GM20431 (cell line): ENCODE measurements around the gene PTGR2.
"Not testable (repeated sequence)": the region's sequence is repeated elsewhere in the genome, so short reads cannot be mapped to it uniquely, and the experiment has no call there.

Source experiments
- in situ Hi-C: fragments of 300-500 bp; cut with MseI, MboI; formaldehyde crosslinking; loops from one replicate; pipeline ENCODE4 v1.15.0; 2020; ENCODE audit warnings: low sequenced_read_pairs; ENCODE audit not compliant: unreplicated experiment

PTGR2 gene

DNA sequence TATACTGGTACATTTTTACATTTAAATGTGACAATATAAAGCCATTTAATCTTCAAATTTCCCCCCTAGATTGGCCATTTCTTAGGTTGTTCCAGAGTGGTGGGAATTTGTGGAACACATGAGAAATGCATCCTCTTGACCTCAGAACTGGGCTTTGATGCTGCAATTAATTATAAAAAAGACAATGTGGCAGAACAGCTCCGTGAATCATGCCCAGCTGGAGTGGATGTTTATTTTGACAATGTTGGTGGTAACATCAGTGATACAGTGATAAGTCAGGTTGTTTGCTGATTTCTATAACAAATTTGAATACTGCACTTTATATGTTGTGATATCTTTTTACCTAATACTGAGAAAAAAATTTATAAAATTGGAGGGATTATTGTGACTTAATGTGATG, 27.4 kb downstream of the PTGR2 start:
- in situ Hi-C loops = no loop called here

DNA sequence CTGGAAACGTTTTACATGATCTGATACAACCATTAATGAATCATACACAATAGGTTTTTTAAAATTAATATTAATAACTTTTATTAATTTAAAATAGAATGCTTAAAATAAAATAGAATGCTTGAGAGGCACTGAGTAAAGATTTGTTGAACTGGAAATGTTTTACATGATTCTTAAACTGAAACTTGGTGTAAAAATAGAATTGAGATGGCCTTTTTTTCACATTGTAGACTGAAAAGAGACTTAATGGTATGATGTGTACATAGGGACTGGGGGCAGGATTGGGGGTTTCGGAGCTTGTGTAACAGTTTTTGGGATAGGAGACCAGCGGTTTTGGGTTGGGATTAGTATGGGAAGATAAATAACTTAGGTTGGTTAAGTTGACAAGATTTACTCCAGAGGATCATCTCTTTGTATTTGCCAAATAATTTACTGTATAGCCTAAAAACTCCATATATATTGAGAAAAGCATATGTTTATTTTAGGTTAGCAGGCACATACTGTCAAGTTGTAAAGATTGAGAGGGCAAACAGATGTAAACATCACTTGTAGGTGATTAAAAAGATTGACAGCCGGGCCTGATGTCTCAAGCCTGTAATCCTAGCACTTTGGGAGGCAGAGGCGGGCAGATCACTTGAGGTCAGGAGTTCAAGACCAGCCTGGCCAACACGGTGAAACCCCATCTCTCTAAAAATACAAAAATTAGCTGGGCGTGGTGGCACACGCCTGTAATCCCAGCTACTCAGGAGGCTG, 33.0 kb downstream of the PTGR2 start:
- in situ Hi-C loops = no loop called here

DNA sequence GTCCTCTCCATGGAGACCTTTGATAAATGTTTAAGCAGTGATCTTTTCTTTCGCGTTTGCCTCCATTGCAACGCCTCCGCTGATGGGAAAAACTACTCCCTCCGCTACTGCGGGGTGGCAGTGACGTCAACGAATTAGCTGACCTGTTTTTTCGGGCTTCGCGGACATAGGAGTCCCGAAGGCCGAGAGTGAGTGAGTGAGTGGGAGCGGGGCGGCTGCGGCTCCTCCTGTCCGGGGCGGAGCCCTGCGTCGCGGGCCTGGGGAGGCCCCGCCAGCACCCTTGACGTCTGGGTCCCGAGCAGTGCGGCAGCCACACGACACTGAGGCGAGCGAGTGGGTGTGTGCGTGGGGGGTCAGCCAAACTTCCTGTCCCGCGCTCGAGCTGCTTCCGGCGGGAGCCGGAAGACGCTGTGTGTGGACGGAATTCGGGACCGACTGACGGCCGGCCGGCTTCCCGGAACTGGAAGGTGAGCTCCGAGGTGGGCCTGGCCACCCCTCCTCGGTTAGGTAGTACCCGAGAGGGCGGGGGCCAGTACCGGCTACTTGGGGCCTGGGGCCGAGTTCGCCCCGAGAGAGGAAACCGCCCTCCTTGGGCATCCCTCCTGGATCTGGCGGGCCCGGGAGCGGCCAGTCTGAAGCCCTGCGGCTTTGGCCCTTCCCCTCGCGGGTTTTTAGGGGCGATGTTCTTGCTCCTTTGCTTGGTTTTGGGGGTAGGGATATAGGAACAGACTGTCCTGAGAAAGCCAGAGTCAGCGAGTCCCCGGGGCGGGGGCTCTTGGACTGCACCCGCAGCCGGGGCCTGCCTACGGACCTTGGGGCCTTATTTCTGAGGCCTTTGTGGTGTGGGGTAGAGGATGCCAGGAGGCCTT, 35.1 kb downstream of the PTGR2 start, which contains the start of gene ZNF410:
Gene ZNF410 (plus strand): TSS at position 411 of the 869 bp plus-strand sequence. CDS start 5,317 bp downstream, outside the sequence.
- in situ Hi-C loops = no loop called here

DNA sequence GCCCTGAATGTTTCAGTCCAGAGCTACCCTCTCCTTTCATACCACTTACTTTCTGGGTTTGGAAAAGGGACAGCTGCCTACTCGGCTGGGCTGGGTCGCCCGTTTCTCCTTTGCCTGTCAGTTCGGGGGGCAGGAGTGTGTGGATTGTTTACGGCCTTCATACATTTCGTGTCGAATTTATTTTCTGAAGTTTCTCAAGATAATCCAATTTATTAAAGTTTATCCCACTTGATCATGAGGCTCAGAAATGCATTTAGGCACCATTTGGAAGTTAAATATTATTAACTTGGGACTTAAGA, 35.6 kb downstream of the PTGR2 start:
- in situ Hi-C loops = no loop called here

DNA sequence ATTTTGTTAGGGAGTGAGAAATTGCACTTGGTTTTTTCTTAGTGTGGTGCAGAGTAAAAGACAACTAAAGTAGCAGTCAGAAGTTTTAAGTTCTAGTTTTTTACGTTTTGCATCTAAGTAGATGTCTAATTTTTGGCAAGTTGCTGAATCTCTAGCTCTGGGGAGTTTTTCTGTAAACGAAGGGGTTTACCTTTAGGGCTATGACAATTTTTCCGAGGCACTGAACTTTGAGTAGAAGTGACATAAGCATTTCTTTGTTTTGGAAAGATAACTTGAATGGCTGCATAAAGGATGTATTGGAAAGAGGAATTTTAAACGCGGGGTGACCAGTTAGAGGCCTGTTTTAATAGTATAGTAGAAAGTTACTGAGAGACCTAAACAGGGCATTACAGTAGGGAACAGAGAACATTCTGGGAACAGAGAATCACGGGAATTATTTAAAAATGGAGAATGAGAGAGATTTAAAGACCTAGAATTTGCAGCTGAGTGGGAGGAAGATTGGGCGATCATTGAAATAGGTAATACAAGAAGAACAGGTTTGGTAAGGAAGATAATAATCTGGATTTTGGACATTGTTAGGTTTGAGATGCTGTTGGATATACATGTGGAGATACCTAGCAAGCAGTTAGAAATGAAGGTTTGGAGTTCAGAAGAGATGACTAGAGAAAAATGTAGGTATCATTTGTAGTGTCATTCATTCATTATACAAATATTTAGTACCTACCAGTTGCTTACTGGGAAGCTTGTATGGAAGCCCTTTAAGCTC, 36.2 kb downstream of the PTGR2 start:
- in situ Hi-C loops = no loop called here

DNA sequence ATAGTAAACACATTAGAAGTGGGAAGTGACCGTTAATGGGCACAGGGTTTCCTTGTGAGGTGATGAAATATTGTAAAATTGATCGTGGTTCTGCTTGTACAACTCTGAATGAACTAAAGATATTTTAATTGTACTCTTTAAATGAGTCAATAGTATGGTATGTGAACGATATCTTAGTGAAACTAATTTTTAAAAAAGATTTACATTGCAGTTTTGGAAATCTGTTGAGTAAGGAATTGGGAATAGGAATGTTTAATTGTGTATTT, 36.8 kb downstream of the PTGR2 start:
- in situ Hi-C loops = no loop called here

DNA sequence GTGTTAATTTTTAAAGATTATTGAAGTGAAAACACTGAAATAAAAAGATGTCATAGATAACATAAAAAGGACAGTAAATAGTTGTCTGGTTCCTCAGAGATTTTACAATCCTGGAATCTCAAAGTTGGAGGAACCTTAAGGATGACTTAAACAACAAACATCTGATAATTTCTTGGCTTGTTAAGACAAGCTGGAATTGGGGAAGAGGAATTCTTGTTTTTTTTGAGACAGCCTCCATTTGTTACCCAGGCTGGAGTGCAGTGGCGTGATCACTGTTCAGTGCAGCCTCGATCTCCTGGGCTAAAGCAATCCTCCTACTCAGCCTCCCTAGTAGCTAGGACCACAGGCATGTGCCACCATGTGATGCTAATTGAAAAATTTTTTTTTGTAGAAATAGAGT, 37.3 kb downstream of the PTGR2 start:
- in situ Hi-C loops = no loop called here

DNA sequence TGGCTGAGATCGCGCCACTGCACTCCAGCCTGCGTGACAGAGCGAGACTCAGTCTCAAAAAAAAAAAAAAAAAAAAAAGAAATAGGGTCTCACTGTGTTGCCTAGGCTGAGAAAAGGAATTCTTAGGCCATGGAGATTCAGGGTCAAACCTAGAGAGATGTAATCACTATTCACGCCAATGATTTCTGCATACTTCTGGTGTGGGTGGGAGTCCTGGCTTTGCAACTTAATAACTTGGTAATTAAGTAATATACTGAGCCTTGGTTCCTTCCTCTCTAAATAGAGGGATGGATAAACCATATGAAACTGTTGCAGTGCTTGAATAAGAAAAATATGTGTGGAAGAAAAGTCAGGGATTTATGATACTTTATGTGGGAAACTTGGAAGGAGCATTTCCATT, 37.7 kb downstream of the PTGR2 start:
- in situ Hi-C loops = no loop called here

DNA sequence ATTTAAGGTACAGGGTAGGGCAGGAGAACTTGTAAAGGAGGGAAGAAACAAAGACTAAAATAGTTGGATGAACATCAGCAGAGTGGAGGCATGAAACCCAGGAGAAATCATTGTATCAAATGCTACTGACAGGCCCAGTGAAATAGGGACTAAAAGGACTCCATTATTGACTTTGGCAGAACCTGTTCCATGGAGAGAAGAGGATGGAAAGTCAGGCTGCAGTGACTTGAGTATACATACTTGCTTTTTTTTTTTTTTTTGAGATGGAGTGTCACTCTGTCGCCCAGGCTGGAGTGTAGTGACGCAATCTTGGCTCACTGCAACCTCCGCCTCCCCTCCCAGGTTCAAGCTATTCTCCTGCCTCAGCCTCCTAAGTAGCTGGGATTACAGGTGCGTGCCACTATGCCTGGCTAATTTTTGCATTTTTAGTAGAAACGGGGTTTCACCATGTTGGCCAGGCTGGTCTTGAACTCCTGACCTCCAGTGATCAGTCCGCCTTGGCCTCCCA, 42.6 kb downstream of the PTGR2 start:
- in situ Hi-C loops = not testable (repeated sequence)

DNA sequence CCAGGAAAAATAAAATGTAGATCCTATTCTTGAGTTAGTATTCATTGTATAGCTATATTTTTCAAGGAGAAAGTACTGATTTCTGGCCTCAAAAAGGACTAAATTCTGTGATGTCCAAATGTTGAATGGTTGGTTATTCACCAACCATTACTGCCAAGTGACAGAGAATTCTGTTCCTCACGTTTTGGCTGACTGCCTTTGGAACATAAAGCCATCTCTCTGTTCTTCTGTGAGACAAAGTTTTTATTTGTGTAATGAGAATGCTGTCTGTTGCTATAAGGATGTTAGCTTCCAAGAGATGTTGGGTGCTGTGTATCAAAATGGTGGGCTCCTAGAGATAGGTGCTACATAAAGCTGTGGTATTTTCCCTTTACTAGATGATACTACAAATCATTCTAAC, 44.3 kb downstream of the PTGR2 start:
- in situ Hi-C loops = no loop called here

DNA sequence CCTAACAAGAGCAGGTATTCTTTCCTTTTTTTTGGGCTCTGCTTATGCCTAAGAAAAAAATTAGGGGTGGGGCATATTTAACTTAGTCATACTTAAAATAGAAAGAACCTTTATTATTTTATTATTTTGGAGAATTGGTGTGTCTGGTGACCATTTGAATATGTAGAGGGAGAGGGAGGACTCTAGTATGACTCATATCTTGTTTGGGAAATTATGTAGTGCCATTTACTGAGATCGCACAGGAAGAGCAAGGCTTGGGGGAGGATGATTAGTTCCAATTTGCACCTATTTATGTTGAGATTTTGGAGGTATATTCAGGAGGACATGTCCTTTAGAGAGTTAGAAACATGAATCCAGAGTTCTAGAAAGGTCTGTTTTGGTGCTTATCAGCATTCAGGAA, 44.9 kb downstream of the PTGR2 start:
- in situ Hi-C loops = no loop called here

DNA sequence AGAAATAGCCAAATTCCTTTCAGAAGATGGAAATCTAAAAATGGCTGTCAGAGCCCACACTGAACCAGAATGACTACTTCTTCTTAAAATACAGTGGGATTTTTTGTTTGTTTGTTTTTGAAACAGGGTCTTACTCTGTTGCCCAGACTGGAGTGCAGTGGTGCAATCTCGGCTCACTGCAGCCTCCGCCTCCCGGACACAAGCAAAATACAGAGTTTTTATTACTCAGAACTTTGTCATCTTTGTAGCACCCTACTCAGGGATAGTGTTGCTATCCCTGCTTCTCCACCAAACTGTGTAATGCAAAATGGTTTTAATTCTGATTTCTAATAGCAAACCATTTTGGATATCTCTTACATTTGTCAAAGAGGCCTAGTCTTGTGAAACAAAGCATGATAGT, 51.4 kb downstream of the PTGR2 start:
- in situ Hi-C loops = no loop called here

DNA sequence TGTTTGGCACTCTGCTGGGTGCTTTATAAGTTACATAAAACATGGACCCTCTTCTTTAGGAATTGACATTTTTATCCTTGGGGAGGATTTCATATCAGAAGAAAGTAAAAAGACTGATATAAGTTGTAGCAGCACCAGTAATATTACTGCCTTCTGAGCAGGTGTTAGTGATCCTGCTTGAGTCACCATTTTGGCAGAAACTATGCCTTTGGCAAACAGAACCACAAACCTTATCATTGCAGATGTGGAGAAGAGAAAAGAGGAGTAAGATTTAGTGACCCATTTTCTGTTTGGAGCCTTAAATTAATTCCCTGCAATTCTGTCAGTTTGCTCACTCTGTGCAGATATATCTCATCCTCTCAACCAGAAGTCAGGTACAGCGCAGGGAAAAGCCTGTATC, 58.0 kb downstream of the PTGR2 start:
- in situ Hi-C loops = no loop called here

DNA sequence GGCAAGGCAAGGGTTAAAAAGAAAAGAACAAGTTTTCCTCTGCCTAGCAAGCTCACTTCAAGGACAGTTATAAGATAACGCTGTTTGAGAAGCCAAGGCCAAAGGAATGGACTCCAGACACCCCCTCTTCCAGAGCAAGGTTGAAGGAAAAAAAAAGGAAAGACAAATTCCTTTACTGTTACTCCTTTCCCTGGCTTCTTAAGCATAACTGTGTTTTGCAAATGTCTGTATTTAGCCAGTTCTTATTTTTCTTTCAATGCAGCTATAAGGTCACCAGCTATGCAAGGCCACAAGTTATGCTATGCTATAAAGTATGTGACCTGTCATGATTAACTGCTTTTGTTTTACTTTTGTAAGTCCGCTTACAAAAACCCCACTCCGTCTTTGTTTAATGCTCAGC, 61.6 kb downstream of the PTGR2 start:
- in situ Hi-C loops = no loop called here

DNA sequence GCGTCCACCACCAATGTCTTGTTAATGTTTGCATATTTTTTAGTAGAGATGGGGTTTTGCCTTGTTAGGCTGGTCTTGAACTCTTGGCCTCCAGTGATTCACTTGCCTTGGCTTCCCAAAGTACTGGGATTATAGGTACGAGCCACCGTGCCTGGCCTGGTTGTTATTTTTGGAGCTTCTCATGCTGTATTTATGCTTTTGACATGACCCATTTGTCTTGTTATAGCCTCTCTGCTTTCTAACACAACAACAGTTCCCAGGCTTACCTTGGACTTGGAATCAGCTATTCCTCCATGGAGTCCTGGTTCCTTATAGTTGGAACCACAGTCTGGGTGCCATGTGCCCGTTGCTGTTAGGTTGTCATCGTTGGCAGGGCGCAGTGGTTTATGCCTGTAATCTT, 64.7 kb downstream of the PTGR2 start:
- in situ Hi-C loops = no loop called here

DNA sequence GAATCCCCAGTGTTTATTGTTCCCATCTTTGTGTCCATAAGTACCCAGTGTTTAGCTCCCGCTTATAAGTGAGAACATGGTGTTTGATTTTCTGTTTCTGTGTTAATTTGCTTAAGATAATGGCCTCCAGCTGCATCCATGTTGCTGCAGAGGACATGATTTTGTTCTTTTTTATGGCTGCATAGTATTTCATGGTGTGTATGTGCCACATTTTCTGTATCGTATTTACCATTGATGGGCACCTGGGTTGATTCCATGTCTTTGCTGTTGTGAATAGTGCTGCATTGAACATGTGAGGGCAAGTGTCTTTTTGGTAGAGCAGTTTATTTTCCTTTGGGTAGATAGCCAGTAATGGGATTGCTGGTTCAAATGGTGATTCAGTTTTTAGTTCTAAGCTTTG, 67.8 kb downstream of the PTGR2 start:
- in situ Hi-C loops = not testable (repeated sequence)

DNA sequence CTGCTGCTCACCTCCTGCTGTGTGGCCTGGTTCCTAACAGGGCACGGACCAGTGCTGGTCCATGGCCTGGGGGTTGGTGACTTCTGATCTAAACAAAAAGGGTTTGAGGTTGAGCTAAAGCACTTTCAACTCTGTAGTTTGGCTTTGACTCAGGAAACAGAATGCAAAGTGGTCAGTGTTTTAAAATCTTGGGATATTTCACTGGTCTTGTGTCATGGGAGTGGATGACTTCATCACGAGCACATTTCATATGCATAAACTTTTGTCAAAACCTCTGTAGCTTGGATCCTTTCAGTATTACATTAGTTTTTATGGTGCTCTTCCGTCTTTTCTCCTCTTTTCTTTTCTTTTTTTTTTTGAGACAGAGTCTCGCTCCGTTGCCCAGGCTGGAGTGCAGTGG, 72.7 kb downstream of the PTGR2 start:
- in situ Hi-C loops = no loop called here
